HepG2 (cell line): ENCODE measurements around the gene ARMH1. TPM values are rescaled to one million over a fixed set of nuclear protein-coding genes. Genes with fewer than 3 reads are reported as not detected.
"Not testable (repeated sequence)": the region's sequence is repeated elsewhere in the genome, so short reads cannot be mapped to it uniquely, and the experiment has no call there.

Experiments
- ATAC-seq: fragments of 200-7000 bp; cut with Tn5 transposase; 3 replicates; pipeline ENCODE4 v1.9.1; 2020; ENCODE audit warnings: mild to moderate bottlenecking, moderate library complexity
- BruUV-seq: library from RNA; stranded (reverse); fragments of 400-500 nt; replicated peaks from 2 replicates; lab custom pipeline; 2021; lab: Mats Ljungman, UMichigan
- CTCF ChIA-PET: fragments of 300-600 bp; formaldehyde crosslinking; extraction: SDS; loops from one replicate; lab custom pipeline; 2021; ENCODE audit warnings: low total read pairs, inconsistent platforms, low intra/inter-chr PET ratio; lab: Yijun Ruan, JAX
- POLR2A ChIA-PET: fragments of 350-600 bp; sonication (Branson Sonifier 250); formaldehyde crosslinking; loops from one replicate; lab custom pipeline; 2020; ENCODE audit warnings: antibody characterized with exemption, inconsistent platforms; lab: Yijun Ruan, JAX
- DNase-seq: peaks from one replicate; pipeline ENCODE4 v3.0.0-alpha.2; 2015; ENCODE audit warnings: low spot score
- FAIRE-seq: peaks from 3 replicates; lab custom pipeline; 2011; peaks lifted over from hg19 to GRCh38; lab: Jason Lieb, UNC
- H2AFZ ChIP-seq: one replicate; pipeline ENCODE4 v1.6.1; 2011; ENCODE audit warnings: low read length, inconsistent platforms
- H3K27ac ChIP-seq: fragments of 300-600 bp; 3 replicates; pipeline ENCODE4 v1.8.0; 2011; ENCODE audit warnings: mixed run types, mild to moderate bottlenecking, mixed read lengths, low read length, inconsistent platforms; ENCODE audit not compliant: insufficient read depth; ENCODE audit errors: extremely low read length
- H3K27me3 ChIP-seq, 2 experiments: fragments of 200-600 bp in 1 of 2; 2 replicates in 1 of 2; 3 replicates in 1 of 2; pipeline versions ENCODE4 v1.6.0 to v1.8.0; 2011; ENCODE audit warnings: low read length in 2 of 2, mild to moderate bottlenecking in 2 of 2, moderate library complexity in 2 of 2, inconsistent platforms in 1 of 2; ENCODE audit not compliant: insufficient read depth in 2 of 2, control insufficient read depth in 1 of 2
- H3K36me3 ChIP-seq, 2 experiments: fragments of 200-600 bp in 1 of 2; replicated peaks in 1 of 2; 2 replicates in 1 of 2; 3 replicates in 1 of 2; pipeline versions ENCODE4 v1.5.1 to v1.8.0; 2011; ENCODE audit warnings: low read length in 2 of 2, inconsistent platforms in 1 of 2; ENCODE audit not compliant: insufficient read depth in 2 of 2, control insufficient read depth in 1 of 2
- H3K4me1 ChIP-seq: 2 replicates; pipeline ENCODE4 v1.5.1; 2012; ENCODE audit warnings: low read length, inconsistent platforms; ENCODE audit not compliant: insufficient read depth
- H3K4me2 ChIP-seq: 2 replicates; pipeline ENCODE4 v1.6.0; 2011; ENCODE audit warnings: low read depth, low read length, inconsistent platforms
- H3K4me3 ChIP-seq, 3 experiments: fragments of 200-600 bp in 1 of 3; sonication (generic), shearing (Covaris generic) in 1 of 3; replicated peaks in 1 of 3; 2 replicates each; pipeline ENCODE4 v1.5.1; 2011 to 2016; ENCODE audit warnings: low read length in 3 of 3, inconsistent platforms in 2 of 3, low read depth in 2 of 3, mild to moderate bottlenecking in 2 of 3, control low read depth in 1 of 3, mixed read lengths in 1 of 3; ENCODE audit not compliant: insufficient read depth in 1 of 3
- H3K79me2 ChIP-seq: one replicate; pipeline ENCODE4 v1.6.1; 2011; ENCODE audit warnings: low read length, inconsistent platforms; ENCODE audit not compliant: insufficient read depth
- H3K9ac ChIP-seq: 2 replicates; pipeline ENCODE4 v1.6.0; 2011; ENCODE audit warnings: mild to moderate bottlenecking, low read depth, low read length, inconsistent platforms; ENCODE audit not compliant: insufficient read depth
- H3K9me3 ChIP-seq: 2 replicates; pipeline ENCODE4 v1.5.1; 2012; ENCODE audit warnings: mild to moderate bottlenecking, low read length
- H4K20me1 ChIP-seq: 2 replicates; pipeline ENCODE4 v1.6.0; 2011; ENCODE audit warnings: inconsistent platforms, mild to moderate bottlenecking, low read length, moderate library complexity; ENCODE audit not compliant: insufficient read depth
- MTERF4 ChIP-seq: sonication (generic); formaldehyde crosslinking; IDR thresholded peaks from 2 replicates; pipeline ENCODE4 v1.8.0; 2023; ENCODE audit warnings: mild to moderate bottlenecking, missing genetic modification reagents
- POGK ChIP-seq: sonication (generic); formaldehyde crosslinking; conservative IDR thresholded peaks from 2 replicates; pipeline ENCODE4 v1.8.0; 2022; ENCODE audit warnings: mild to moderate bottlenecking, moderate library complexity, missing genetic modification reagents
- ZNF460 ChIP-seq: sonication (generic); formaldehyde crosslinking; IDR thresholded peaks from 2 replicates; pipeline ENCODE4 v1.5.1; 2020; ENCODE audit warnings: missing genetic modification reagents, mild to moderate bottlenecking, borderline replicate concordance
- ZNF768 ChIP-seq: sonication (generic); formaldehyde crosslinking; IDR thresholded peaks from 2 replicates; pipeline ENCODE4 v1.4.0; 2020; ENCODE audit warnings: missing genetic modification reagents
- ZNF891 ChIP-seq: sonication (generic); formaldehyde crosslinking; IDR thresholded peaks from 2 replicates; pipeline ENCODE4 v1.5.0; 2020; ENCODE audit warnings: mild to moderate bottlenecking, missing genetic modification reagents
- WGBS: methylation state at CpG from one replicate; pipeline ENCODE4 v1.1.6; 2017; ENCODE audit warnings: low lambda C conversion rate; 5-methylcytosine and 5-hydroxymethylcytosine counted together
- in situ Hi-C: cut with HindIII; loops from 2 replicates; pipeline ENCODE4 v1.10.0; 2017; ENCODE audit warnings: low pct_unique_long_range_greater_than_20kb; ENCODE audit not compliant: extremely low pct_ligation_motif_present
- intact Hi-C: fragments of 100-400 bp; cut with micrococcal nuclease; formaldehyde crosslinking; loops from one replicate; pipeline ENCODE4 v1.10.0; 2022; ENCODE audit not compliant: unreplicated experiment
- polyA plus RNA-seq, 8 experiments: library from polyadenylated mRNA; depleted of rRNA in 3 of 8; stranded (reverse) in 7 of 8; unstranded in 1 of 8; fragments of >200 nt; fragmentation: Illumina TruSeq in 4 of 8; extraction: Trizol in 4 of 8; gene quantifications; 2 replicates each; pipeline versions ENCODE4 v1.2.1 to v1.2.3, GENCODE V29; 2011 to 2016; ENCODE audit warnings: low read depth in 4 of 8, missing spikeins in 1 of 8, mixed read lengths in 1 of 8; ENCODE audit not compliant: insufficient read depth in 1 of 8
- small RNA-seq, 3 experiments: library from RNA; depleted of rRNA; stranded (forward); fragments of <200 nt; gene quantifications; one replicate each; pipeline ENCODE3, GENCODE V24; 2012; ENCODE audit warnings: low read depth in 2 of 3, low replicate concordance in 1 of 3; ENCODE audit not compliant: insufficient read length in 3 of 3, insufficient read depth in 2 of 3
- total RNA-seq, 5 experiments: library from RNA; depleted of rRNA; stranded (reverse); fragments of >200 nt; fragmentation: Illumina TruSeq; extraction: Trizol; gene quantifications; 2 replicates each; pipeline ENCODE4 v1.2.3, GENCODE V29; 2016; ENCODE audit warnings: low read depth in 1 of 5

ARMH1 gene
- total and polyA plus RNA-seq, 2 of the 13 experiments (the other 11 are each of a cell fraction or from before 2014, with no cell fraction given): 0.69 TPM; not detected in 1

GRCh38 chr1:44760876-44761275, 86.4 kb downstream of the ARMH1 start:
- Histone ChIP-seq H4K20me1 (no peaks in the 10 kb centered on the region), H2AFZ (no peak overlapping the region), H3K27ac (no peak overlapping the region), H3K4me3 (no peak overlapping the region), H3K4me2 (no peak overlapping the region), H3K9ac (no peak overlapping the region), H3K36me3 (peaks cover 42 to 74% of the 10 kb centered on the region in 2 experiments), H3K79me2 (no peaks in the 10 kb centered on the region), H3K9me3 (no peaks in the 10 kb centered on the region), H3K27me3 (no peaks in the 10 kb centered on the region), H3K4me1 (no peaks in the 10 kb centered on the region)
- TF ChIP-seq ZNF891 (CRISPR knock-in tag) (no peak), MTERF4 (no peak), ZNF460 (CRISPR knock-in tag) (no peak), ZNF768 (CRISPR knock-in tag) (no peak), POGK (CRISPR knock-in tag) (no peak)
- CTCF ChIA-PET: no interaction called here
- no TSS peak for BruUV-seq
- FAIRE-seq (no peak), ATAC-seq (no peak), DNase-seq (no peak)
- WGBS: 92% methylated on average over 1 of the region's 3 CpGs
- in situ Hi-C loops (no loop called here), intact Hi-C loops (no loop called here)
- POLR2A ChIA-PET: no interaction called here

GRCh38 chr1:44766421-44766820, 91.9 kb downstream of the ARMH1 start:
- H4K20me1 ChIP-seq, H3K4me3 ChIP-seq, intact Hi-C loops, CTCF ChIA-PET, ATAC-seq, H2AFZ ChIP-seq, DNase-seq, H3K4me1 ChIP-seq, H3K27ac ChIP-seq, H3K9me3 ChIP-seq, H3K27me3 ChIP-seq, H3K79me2 ChIP-seq, H3K4me2 ChIP-seq, FAIRE-seq, BruUV-seq, H3K9ac ChIP-seq, in situ Hi-C loops: not testable (repeated sequence)
- 93% methylated on average over 6 of the region's 6 CpGs for WGBS
- peaks cover 21 to 45% of the 10 kb centered on the region in 2 experiments for H3K36me3 ChIP-seq
- POLR2A ChIA-PET: interaction anchor here (2.6 kb wide), 1 partner anchor 9 kb away, joined by 16 read pairs; the partner anchor contains the start of gene RPS8

Small RNA genes lying within 50 kb of the gene (small RNA-seq; reads per million reads assigned to genes)
- gene RNU5D-1 (40.8 to 238 (median 140) reads per million in 3 experiments), gene RNU5F-1 (59.3 to 429 (median 147) reads per million in 3 experiments)

Other genes with a start within 250 kb of the ARMH1 start
- 12.6 and 13.8 TPM in 2 replicates for gene TMEM53, start 233 bp upstream of the ARMH1 start, total RNA-seq (2016; rRNA removed; fragmentation: Illumina TruSeq; extraction: Trizol)
- 20.2 and 22.3 TPM in 2 replicates for gene TMEM53, start 233 bp upstream of the ARMH1 start, polyA plus RNA-seq (2011; rRNA removed)
- gene RNU5D-1, start 56.5 kb downstream of the ARMH1 start, total RNA-seq (2016; rRNA removed; fragmentation: Illumina TruSeq; extraction: Trizol): 165 TPM in 1 of 2 replicates, not detected in the other
- gene RNU5D-1, start 56.5 kb downstream of the ARMH1 start, polyA plus RNA-seq (2011; rRNA removed): not detected in 2 replicates
- 53.7 and 72.9 TPM in 2 replicates for gene KIF2C, start 65.1 kb downstream of the ARMH1 start, total RNA-seq (2016; rRNA removed; fragmentation: Illumina TruSeq; extraction: Trizol)
- gene KIF2C, start 65.1 kb downstream of the ARMH1 start, polyA plus RNA-seq (2011; rRNA removed): 18.7 and 29.7 TPM in 2 replicates
- gene RPS8, start 100.8 kb downstream of the ARMH1 start, total RNA-seq (2016; rRNA removed; fragmentation: Illumina TruSeq; extraction: Trizol): 2,628 and 3,186 TPM in 2 replicates
- gene RPS8, start 100.8 kb downstream of the ARMH1 start, polyA plus RNA-seq (2011; rRNA removed): 2,639 and 2,822 TPM in 2 replicates
- 1.4 TPM in 2 replicates for gene BEST4, start 113.5 kb downstream of the ARMH1 start, total RNA-seq (2016; rRNA removed; fragmentation: Illumina TruSeq; extraction: Trizol)
- 0.71 and 0.77 TPM in 2 replicates for gene BEST4, start 113.5 kb downstream of the ARMH1 start, polyA plus RNA-seq (2011; rRNA removed)
- gene PLK3, start 125.7 kb downstream of the ARMH1 start, total RNA-seq (2016; rRNA removed; fragmentation: Illumina TruSeq; extraction: Trizol): 4.5 and 9.8 TPM in 2 replicates
- gene PLK3, start 125.7 kb downstream of the ARMH1 start, polyA plus RNA-seq (2011; rRNA removed): 16.9 and 23.4 TPM in 2 replicates
- gene DYNLT4, start 132.6 kb downstream of the ARMH1 start, total RNA-seq (2016; rRNA removed; fragmentation: Illumina TruSeq; extraction: Trizol): 0.77 TPM in 1 of 2 replicates, not detected in the other
- not detected in 2 replicates for gene DYNLT4, start 132.6 kb downstream of the ARMH1 start, polyA plus RNA-seq (2011; rRNA removed)
- 1.0 and 2.7 TPM in 2 replicates for gene BTBD19, start 133.8 kb downstream of the ARMH1 start, total RNA-seq (2016; rRNA removed; fragmentation: Illumina TruSeq; extraction: Trizol)
- gene BTBD19, start 133.8 kb downstream of the ARMH1 start, polyA plus RNA-seq (2011; rRNA removed): 6.7 and 8.8 TPM in 2 replicates
- gene PTCH2, start 168.5 kb downstream of the ARMH1 start, total RNA-seq (2016; rRNA removed; fragmentation: Illumina TruSeq; extraction: Trizol): 0.18 and 0.60 TPM in 2 replicates
- 1.5 and 1.7 TPM in 2 replicates for gene PTCH2, start 168.5 kb downstream of the ARMH1 start, polyA plus RNA-seq (2011; rRNA removed)